D721Med (cell line): ENCODE data around the gene CYTL1.

Experiments used
- DNase-seq: peaks from one replicate; pipeline ENCODE4 v3.0.0; 2011; ENCODE audit warnings: low spot score; ENCODE audit not compliant: insufficient read length
- FAIRE-seq: peaks from 2 replicates; lab custom pipeline; 2011; peaks lifted over from hg19 to GRCh38; lab: Jason Lieb, UNC
- TF ChIP-seq, protein P1 (sequence below): IDR thresholded peaks from 2 replicates; pipeline ENCODE4 v1.5.1; 2012; ENCODE audit warnings: mild to moderate bottlenecking, control low read depth; ENCODE audit not compliant: insufficient read depth; ENCODE audit errors: missing control alignments

CYTL1 gene

DNA sequence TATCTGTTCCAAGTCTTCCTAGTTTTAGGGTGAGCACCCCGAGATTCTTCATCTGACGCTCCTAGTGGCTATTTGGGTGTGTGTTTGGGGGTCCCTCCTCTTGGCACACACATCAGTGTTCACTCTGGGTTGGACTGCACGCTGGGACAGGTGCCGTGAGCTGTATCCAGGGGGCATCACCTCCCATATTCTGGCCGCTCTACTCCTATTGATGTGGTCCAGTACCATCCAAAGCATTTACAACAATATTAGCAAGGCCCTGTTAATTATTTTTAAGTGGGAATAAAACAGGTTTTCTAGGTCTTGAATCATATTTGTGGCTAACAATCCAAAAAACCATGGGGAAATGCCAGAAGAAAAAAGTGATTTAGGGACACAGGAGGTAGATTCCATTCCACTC is 26.4 kb downstream of the CYTL1 start:
- DNase-seq: no peak
- TF ChIP-seq, protein P1, sequence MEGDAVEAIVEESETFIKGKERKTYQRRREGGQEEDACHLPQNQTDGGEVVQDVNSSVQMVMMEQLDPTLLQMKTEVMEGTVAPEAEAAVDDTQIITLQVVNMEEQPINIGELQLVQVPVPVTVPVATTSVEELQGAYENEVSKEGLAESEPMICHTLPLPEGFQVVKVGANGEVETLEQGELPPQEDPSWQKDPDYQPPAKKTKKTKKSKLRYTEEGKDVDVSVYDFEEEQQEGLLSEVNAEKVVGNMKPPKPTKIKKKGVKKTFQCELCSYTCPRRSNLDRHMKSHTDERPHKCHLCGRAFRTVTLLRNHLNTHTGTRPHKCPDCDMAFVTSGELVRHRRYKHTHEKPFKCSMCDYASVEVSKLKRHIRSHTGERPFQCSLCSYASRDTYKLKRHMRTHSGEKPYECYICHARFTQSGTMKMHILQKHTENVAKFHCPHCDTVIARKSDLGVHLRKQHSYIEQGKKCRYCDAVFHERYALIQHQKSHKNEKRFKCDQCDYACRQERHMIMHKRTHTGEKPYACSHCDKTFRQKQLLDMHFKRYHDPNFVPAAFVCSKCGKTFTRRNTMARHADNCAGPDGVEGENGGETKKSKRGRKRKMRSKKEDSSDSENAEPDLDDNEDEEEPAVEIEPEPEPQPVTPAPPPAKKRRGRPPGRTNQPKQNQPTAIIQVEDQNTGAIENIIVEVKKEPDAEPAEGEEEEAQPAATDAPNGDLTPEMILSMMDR: no peak
- FAIRE-seq: no peak

DNA sequence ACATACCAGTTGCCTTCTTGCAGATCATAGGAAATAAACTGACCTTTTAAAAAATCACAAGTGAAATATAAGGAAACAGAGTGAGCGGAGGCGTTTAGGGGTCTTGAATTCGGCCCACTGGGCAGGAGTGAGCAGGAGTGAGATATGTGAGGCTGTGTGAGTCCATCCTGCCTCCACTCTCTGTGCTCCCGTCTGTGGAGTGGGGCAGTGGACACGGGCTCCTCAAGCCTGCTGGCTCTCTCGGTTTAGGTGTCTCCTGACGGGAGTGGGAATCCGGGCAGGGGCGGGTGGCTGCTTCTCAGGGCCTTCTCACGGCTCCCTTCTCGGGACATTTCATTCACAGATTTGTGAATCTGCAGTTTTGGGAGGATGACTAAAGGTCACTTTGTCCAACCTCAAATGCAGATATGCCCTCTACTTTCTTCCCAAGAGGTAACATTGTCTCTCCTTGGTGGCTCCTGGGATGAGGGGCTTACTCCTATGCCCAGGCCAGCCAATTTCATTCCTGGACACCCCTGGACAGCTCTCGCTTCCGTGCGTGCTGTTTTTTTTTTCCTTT is 27.6 kb downstream of the CYTL1 start:
- FAIRE-seq (no peak), DNase-seq (no peak)
- TF ChIP-seq, protein P1: no peak

DNA sequence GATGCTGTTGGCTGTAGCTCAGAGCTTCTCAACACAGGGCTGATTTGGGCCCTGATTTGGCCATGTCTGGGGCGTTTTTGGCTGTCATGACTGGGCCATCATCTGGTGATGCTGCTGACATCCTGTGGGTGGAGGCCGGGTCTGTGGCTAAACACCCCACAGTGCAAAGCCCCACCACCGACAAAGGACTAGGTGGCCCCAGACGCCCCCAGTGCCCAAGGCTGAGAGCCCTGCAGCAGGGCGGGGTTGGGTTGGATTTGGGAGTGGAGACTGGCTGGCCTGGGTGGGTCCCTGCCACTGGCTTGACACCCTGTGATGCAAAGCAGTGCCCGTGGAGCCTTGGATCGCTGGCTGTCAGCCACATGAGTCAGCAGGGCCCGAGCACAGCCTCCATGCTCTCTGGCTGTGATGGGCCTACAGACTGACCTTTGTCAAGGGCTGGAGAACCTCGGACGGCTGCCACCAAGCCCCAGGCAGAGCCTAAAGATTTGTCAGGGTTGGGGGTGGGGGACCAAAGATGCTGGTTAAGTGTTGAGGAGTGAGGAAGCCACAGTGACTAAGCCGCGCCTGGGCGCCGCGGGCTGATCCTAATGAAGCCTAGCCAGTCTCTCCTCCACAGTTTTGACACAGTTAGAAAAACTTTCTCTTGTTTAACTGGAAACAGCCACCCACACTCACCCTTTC is 28.3 kb downstream of the CYTL1 start:
- no peak for DNase-seq
- FAIRE-seq: no peak
- TF ChIP-seq, protein P1: no peak

DNA sequence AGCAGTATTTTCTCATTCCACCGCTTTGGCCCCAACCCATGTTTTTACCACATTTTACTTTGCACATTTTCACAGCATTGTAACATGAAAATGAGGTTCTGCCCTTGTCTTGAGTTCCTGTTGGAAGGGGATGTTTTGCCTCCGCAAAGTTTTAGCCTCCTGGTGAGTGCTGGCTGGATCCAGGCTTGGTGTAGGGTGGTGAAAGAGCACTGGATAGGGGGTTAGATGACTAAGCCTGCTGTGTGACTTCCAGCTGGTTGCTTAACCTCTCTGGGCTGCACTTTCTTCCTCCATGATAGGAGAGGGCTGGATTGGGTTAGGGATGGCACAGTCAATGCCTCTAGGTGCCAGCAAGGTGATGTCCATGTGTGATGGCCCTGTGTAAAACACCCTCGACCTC is 28.9 kb downstream of the CYTL1 start:
- DNase-seq: no peak
- TF ChIP-seq, protein P1: no peak
- no peak for FAIRE-seq

DNA sequence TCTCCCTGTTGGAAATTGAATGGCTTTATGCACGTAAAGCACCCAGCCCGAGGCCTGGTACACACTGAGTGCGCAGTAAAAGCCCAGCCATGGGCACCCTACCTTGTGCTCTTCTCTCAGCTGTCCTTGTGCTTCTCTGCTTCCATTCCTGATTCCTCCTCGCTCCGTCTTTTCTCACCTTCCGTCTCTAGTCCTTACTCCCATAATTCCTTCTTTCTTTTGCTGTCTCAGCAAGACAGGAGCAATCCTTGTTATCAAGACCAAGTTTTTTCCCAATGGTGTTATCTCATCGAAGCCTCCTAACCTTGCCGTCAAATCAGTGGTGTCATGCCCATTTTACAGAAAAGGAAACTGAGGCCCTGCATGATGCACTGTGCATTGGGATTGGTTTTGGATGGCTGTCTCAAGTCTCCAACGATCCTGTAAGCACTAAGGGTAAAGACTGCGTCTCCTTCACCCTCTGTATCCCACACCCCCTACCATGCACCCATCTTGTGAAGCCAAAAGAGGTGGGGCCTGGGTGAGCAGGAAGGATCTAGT is 30.1 kb downstream of the CYTL1 start:
- TF ChIP-seq, protein P1: no peak
- FAIRE-seq (no peak), DNase-seq (no peak)

DNA sequence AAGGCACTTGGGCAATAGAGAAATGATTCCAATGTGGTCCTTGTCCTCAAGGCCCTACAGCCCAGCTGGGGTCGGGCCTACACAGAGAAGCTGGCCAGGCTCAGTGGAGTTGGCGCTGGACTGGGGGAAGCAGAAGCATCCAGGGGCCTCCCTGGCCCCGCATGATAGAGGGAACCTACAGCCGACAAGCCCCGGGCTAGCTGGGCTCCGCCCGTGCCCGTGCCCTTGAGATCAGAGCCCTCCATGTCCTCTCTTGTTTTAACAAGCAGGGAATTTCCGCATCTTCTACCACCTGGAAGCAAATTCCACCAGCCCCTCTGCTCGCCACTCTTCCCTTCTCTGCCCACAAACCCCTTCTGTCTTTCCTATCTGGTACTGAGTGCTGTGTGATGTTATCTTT is 31.6 kb downstream of the CYTL1 start:
- TF ChIP-seq, protein P1: no peak
- FAIRE-seq (no peak), DNase-seq (no peak)

DNA sequence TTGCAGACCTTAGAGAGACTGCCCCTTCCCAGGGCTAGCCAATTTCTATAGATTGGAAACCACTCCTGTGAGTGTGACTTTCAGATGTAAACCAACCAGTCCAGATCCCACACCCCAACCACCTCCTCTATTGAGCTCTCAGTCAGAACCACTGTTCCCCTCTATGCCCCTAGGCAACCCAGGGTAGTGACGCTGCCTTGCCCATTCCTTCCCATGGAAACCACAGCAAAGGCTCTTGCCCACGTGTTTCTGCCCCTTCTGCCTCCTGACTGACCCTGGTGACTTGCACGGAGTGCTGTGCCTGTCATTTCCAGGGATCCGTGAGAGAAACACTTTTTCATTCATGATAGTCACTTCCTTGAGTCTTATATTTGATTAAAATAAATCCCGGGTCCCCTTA is 32.4 kb downstream of the CYTL1 start:
- DNase-seq (no peak), FAIRE-seq (no peak)
- TF ChIP-seq, protein P1: no peak
